ENCODE measurements around the gene TXNRD3. TPM values are rescaled to one million over a fixed set of nuclear protein-coding genes. Genes with fewer than 3 reads are reported as not detected.

The TXNRD3 gene
- total and polyA plus RNA-seq, 2 of the 4 experiments (the other 2 are of a cell fraction) = 3.9 to 8.4 TPM

DNA sequence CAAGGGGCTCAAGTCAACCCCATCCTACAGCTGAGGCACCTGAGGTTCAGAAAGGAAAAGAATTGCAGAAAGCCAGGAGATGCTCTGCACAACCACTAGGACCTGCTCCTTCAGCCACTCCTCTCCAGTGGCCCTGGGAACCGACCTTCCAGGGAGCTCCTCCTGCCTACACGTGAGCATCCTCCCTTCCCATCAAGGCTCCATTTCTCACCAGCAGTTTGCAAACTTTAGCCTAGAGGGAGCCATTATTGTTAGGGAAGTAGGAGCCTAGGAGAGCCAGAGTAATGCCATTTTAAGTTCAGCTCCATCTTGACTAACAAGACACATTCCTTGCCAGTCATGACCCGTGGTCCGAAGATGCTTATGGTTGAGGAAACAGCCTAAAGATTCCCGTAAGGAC, 37.9 kb upstream of the TXNRD3 start:
- Histone ChIP-seq H3K18ac (ENCODE audit: low read depth, low read length) (no peak overlapping the region), H2AFZ (replicated peaks; ENCODE audit: low read length, poor library complexity) (no peak overlapping the region), H3K4ac (ENCODE audit: low read depth, low read length) (no peak overlapping the region), H3K79me1 (ENCODE audit: low read depth in 1 of 2, low read length in 2 of 2) (no peaks in the 10 kb centered on the region), H3K27me3 (ENCODE audit: control insufficient read depth, insufficient read depth, low read length) (peaks cover 21% of the 10 kb centered on the region), H3K14ac (replicated peaks; ENCODE audit: low read depth, low read length) (no peak overlapping the region), H4K8ac (ENCODE audit: low read depth in 2 of 2, low read length in 2 of 2) (no peak overlapping the region), H3K4me3 (ENCODE audit: insufficient read depth, low read depth, low read length) (no peak overlapping the region), H3K36me3 (ENCODE audit: control insufficient read depth, insufficient read depth, low read length) (no peaks in the 10 kb centered on the region), H3K4me1 (ENCODE audit: control insufficient read depth, insufficient read depth, low read length) (peaks cover 3% of the 10 kb centered on the region; the same call in 1 of the 2 replicates), H2BK20ac (ENCODE audit: low read depth, low read length) (no peak overlapping the region), H2BK120ac (ENCODE audit: low read depth, low read length) (no peak overlapping the region), H3K23ac (ENCODE audit: low read depth, low read length) (no peak overlapping the region), H3K4me2 (ENCODE audit: low read depth, low read length) (no peak overlapping the region), H3K56ac (ENCODE audit: extremely low read depth, insufficient read depth, low read length) (no peak overlapping the region), H3K9me3 (ENCODE audit: control insufficient read depth, insufficient read depth, low read length) (no peaks in the 10 kb centered on the region), H2AK9ac (replicated peaks; ENCODE audit: low read depth, low read length, poor library complexity) (no peak overlapping the region), H3K27ac (ENCODE audit: insufficient read depth, low read length) (no peak overlapping the region), H3K9me1 (ENCODE audit: insufficient read depth, low read length) (no peaks in the 10 kb centered on the region), H2AK5ac (ENCODE audit: low read depth, low read length) (no peak overlapping the region), H3K9ac (ENCODE audit: low read depth, low read length) (no peak overlapping the region), H4K20me1 (ENCODE audit: insufficient read depth, low read length) (no peaks in the 10 kb centered on the region), H2BK15ac (ENCODE audit: low read depth, low read length) (no peak overlapping the region), H2BK5ac (ENCODE audit: low read depth, low read length, poor library complexity, severe bottlenecking) (no peak overlapping the region), H4K91ac (ENCODE audit: insufficient read depth, low read depth, low read length) (no peak overlapping the region), H4K5ac (ENCODE audit: low read depth, low read length) (no peak overlapping the region)
- POLR2A ChIA-PET (ENCODE audit: unreplicated experiment) = no interaction called here
- dilution Hi-C loops (cut with HindIII; ENCODE audit: low sequenced_read_pairs, unreplicated experiment) (no loop called here), intact Hi-C loops (cut with micrococcal nuclease) (no loop called here), in situ Hi-C loops (cut with MboI; ENCODE audit: low sequenced_read_pairs) (no loop called here)
- no peak for ATAC-seq (ENCODE audit: low read depth)
- TF ChIP-seq MAZ (IDR thresholded peaks at IDR 0.05; ENCODE audit: borderline replicate concordance, low read depth, low read length) = no peak
- TF ChIP-seq, protein P1, sequence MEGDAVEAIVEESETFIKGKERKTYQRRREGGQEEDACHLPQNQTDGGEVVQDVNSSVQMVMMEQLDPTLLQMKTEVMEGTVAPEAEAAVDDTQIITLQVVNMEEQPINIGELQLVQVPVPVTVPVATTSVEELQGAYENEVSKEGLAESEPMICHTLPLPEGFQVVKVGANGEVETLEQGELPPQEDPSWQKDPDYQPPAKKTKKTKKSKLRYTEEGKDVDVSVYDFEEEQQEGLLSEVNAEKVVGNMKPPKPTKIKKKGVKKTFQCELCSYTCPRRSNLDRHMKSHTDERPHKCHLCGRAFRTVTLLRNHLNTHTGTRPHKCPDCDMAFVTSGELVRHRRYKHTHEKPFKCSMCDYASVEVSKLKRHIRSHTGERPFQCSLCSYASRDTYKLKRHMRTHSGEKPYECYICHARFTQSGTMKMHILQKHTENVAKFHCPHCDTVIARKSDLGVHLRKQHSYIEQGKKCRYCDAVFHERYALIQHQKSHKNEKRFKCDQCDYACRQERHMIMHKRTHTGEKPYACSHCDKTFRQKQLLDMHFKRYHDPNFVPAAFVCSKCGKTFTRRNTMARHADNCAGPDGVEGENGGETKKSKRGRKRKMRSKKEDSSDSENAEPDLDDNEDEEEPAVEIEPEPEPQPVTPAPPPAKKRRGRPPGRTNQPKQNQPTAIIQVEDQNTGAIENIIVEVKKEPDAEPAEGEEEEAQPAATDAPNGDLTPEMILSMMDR (conservative IDR thresholded peaks at IDR 0.05; ENCODE audit: low read depth, low read length) = no peak
- no peak for TF ChIP-seq CEBPB (IDR thresholded peaks at IDR 0.05; ENCODE audit: low read depth, low read length)
- no peak for TF ChIP-seq BHLHE40 (IDR thresholded peaks at IDR 0.05; ENCODE audit: low read depth, low read length)
- no peak for TF ChIP-seq POLR2A (IDR thresholded peaks at IDR 0.05; ENCODE audit: low read depth, low read length)
- no peak for TF ChIP-seq NFE2L2 (IDR thresholded peaks at IDR 0.05; ENCODE audit: low read depth, low read length)
- no peak for TF ChIP-seq MAFK (IDR thresholded peaks at IDR 0.05; ENCODE audit: low read depth, low read length)
- no peak for TF ChIP-seq SMC3 (IDR thresholded peaks at IDR 0.05; ENCODE audit: low read depth, low read length)
- TF ChIP-seq RFX5 (IDR thresholded peaks at IDR 0.05; ENCODE audit: low read depth, low read length) = no peak
- TF ChIP-seq, protein P2, sequence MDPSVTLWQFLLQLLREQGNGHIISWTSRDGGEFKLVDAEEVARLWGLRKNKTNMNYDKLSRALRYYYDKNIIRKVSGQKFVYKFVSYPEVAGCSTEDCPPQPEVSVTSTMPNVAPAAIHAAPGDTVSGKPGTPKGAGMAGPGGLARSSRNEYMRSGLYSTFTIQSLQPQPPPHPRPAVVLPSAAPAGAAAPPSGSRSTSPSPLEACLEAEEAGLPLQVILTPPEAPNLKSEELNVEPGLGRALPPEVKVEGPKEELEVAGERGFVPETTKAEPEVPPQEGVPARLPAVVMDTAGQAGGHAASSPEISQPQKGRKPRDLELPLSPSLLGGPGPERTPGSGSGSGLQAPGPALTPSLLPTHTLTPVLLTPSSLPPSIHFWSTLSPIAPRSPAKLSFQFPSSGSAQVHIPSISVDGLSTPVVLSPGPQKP (IDR thresholded peaks at IDR 0.05; ENCODE audit: borderline replicate concordance, low read depth, low read length) = no peak
- TF ChIP-seq, protein P3, sequence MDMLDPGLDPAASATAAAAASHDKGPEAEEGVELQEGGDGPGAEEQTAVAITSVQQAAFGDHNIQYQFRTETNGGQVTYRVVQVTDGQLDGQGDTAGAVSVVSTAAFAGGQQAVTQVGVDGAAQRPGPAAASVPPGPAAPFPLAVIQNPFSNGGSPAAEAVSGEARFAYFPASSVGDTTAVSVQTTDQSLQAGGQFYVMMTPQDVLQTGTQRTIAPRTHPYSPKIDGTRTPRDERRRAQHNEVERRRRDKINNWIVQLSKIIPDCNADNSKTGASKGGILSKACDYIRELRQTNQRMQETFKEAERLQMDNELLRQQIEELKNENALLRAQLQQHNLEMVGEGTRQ (IDR thresholded peaks at IDR 0.05; ENCODE audit: low read depth, low read length) = no peak
- no TSS peak for BruUV-seq (replicated peaks)
- WGBS, 2 experiments (ENCODE audit: extremely low coverage in 2 of 2, insufficient read length in 1 of 2) = no CpG with 5 or more reads among the region's 5 CpGs
- CTCF ChIA-PET = no interaction called here
- DNase-seq = no peak
